HG03066 (cell line): ENCODE results near the gene RAD51.

Experiments
- ATAC-seq: cut with Tn5 transposase; IDR thresholded peaks from one replicate; pipeline ENCODE4 v1.9.1; 2021; ENCODE audit warnings: low read depth; ENCODE audit not compliant: unreplicated experiment

The RAD51 gene

DNA sequence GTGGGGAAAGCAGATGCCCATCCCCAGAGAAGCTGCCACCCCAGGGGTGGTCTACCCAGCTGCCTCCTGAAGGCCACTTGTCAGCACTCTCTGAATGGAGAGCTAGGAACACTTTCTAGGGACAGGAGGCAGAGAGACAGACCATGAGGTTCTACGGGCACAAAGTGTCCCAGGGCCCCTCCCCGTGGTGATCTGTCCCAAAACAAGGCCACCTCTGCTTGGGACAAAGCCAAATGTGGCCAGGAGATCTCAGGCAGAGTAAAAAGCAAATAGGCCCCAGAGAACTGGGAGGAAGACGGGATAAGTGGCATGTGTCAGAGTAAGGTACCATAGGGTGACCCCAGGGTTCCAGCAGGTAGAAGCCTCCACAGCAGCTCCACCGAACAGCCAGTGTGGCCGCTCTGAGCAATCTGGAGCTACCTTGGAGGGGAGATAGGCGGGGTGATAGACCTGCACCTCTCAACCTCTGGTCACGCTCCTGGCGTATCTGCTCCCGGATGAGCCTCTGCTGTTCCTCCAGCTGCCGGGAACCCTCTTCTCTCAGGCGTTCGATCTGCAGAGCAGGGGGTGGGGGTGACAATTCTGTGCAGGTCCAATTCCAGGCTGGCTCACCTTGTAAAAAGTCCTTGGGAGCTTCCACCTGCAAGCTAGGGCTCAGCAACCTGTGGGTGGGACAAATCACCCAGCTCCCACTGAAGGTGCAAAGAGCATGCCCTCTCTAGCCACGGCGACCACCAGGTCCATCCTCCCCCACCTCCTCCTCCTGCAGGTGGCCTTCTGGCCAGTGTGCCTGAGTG lies 81.0 kb downstream of the RAD51 start:
- ATAC-seq, result no peak

DNA sequence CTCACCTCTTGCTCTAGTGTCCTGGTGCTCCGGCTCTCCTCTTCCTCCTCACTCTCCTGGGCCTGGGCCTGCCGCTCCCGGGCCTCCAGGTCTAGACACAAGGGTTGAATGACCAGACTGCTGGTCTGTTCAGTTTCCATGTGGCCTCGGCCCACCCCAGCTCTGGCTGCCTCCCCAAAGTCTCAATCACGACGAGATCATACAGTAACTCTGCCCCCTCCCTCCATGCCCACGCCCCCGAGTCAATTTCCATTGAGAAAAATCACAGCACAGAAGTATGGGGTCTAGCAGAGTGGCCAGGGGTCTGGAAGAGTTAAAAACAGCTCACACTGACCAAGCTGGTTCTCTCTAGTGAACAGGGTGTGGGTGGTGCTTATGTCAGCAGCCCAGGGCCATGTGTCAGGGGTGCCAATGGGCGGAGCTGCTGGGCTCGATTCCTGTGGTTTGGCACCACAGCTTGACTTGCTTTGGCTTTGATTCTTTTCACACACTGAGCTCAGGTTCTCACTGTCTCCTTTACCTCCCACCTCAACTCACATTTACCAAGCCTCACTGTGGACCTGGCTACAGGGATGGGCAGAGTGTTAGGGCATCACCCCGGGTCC lies 81.7 kb downstream of the RAD51 start:
- ATAC-seq, result no peak
